Stimulated activated CD8-positive, alpha-beta memory T cell treated with anti-CD3 and anti-CD28 coated beads, Interleukin-12 subunit alpha, Interleukin-12 subunit beta, amount 100 ng/mL, for 24 hours (primary cell): ENCODE measurements around the gene WDR48.

ENCODE experiments used
- DNase-seq: peaks from one replicate; pipeline ENCODE4 v3.0.0-alpha.2; 2020; ENCODE audit errors: extremely low read depth

Gene WDR48

GRCh38 chr3:39102504-39103323 is 50.9 kb downstream of the WDR48 start:
- DNase-seq, result no peak

- DNase-seq, result no peak
These were observed 51.5 kb downstream of the WDR48 start for GRCh38 chr3:39103324-39103693.

DNA sequence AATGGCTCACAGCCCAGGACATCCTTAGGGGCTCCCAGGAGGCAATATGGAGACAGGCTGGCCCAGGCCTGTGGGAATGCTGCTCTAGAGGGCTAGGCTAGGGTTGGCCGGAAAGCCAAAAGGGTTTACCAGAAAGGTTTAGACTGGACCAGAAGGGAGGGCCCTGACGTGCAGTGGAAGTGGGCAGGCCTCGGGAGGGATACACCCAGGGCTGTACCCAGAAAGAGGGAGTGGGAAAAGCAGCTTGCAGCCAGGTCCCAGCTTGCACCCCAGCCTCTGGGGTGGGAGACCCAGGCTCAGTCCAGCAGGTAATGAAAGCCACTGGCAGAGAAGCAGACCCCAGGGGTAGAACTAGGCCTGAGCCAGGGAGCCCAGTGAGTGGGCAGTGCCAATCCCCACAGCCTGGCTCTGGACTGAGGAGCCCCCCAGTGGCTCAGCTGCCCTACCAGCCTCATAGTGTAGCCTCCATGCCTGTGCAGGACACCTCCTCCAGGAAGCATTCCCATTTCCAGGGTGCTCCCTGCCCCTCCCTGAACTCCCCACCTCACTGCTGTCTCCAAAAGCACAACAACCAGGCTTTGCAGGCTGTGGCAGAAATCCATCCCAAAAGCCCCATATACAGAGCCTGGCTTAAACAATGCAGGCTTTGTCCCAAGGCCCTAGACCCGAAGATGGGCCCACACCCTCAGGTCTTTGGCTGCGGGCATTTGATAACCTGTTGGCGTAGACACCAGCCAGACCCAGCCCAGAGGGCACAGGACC is 52.2 kb downstream of the WDR48 start:
- DNase-seq, result no peak

- DNase-seq, result no peak
These were observed 53.3 kb downstream of the WDR48 start for GRCh38 chr3:39104961-39105686.

GRCh38 chr3:39105687-39106063 is 53.9 kb downstream of the WDR48 start:
- DNase-seq, result no peak

DNA sequence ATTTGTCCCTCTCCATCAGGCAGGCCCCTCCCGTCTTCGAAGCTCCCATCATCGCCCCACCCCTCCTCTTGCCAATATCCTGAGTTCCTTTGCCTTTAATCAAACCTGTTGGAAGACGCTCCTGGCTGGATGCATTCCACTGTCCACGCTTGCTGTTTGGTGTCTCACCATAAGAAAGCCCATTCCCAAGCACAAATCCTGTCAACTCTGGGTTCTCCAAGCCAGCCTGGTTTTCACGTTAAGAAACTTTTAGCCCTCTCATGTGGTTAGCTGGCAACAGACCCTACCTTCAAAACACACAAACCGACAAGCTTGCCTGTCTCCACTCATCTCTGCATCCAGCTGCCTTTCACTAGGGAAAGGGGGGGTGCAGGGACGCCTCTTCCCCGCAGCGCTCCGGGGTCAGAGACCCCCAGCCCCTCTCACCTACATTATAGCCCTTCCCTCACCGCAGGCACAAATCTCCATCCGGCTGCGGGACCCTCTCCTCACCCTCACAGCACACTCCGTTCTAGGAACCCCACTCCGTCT is 54.5 kb downstream of the WDR48 start:
- DNase-seq, result no peak

DNA sequence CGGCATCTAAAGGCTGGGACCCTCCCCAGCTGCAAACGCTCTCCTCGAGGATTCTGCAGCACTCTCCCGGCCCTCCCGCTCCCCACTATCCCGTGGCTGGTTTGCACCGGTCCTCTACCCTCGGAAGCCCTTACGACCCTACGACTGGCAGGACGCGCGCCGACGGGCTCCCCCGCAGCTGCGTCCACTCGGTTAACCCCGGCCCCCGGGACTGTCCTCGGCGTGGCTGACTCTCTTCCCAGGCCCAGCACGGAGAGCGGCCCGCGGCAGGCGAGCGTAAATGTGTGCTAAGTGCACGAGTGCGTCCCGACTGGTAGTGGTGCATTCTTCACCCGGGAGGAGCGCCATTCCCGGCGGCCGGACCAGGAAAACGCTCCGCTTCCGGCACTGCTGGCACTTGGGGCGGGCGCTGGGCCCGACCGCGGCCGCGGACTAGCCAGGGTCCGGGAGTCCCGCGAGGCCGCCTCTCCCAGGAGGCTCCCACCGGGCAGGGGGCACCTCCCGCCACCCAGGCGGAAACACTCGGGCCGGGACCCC is 55.1 kb downstream of the WDR48 start:
- no peak for DNase-seq

DNA sequence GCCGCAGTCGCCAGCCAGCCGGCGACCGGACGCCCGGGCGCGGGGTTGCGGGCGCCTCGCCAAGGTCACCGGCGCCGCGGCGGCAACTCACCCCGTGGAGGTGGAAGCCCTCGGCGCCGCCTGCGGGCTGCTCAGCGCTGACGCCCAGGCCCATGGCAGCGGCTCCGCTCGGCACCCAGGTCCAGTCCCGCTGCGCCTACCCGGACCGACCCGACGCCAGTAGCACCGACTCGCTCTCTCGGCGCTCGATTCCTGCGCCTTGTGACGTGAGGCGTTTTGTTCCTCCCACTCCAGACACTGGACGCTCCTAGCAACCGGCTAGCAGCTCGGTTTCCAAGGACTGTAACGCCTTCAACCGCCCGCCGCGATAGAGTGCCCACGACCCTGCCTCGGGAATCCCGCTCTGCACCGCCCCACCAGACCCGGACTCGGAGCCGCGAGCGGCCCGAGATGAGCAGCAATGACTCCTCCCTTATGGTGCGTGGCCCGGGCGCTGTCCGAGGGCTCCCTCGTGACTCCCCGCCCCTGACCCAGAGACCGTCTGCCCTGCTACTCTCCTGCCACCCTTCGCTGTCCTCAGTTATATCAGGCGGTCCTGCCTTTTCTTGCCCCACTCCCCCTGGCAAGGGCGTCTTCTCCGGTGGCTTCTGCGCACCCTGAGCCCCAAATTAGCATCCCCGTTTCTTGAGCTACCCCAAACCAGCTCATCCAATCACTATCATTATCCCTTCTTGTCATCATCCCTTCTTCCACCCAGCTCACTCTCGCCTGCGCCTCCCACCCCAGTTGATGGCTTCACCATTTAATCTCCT is 55.8 kb downstream of the WDR48 start, which contains the start of the genes GORASP1 and TTC21A:
Gene GORASP1, minus strand, starts transcription at position 240 of the 812 bp plus-strand sequence. Its CDS starts 86 bp downstream, at position 154.
Gene TTC21A, plus strand, starts transcription at position 293 of the 812 bp plus-strand sequence. Its CDS starts 158 bp downstream, at position 451.
- DNase-seq, result no peak

DNA sequence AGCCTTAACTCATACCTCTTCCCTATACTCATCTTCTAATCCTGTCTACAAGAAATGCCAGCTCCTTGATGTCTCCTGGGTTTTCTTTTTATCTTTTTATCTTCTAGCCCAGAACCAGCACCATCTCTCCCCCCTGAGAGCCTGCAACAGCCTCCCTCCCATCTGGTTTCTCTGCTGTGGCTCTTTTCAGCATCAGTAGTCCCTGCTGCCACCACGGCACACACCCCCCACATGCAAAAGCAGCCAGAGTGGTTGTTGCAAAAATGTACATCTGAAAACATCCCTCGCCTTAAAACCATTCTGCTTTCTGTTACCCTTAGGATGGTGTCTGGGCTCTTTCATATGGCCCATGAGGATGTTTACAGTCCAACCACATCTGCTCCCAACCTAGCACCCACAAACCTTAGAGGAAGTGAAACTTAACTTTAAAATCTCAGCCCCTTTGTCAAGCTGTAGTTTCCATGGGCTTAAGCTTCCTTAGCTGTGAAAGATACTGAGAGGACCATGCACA is 56.4 kb downstream of the WDR48 start:
- no peak for DNase-seq

DNA sequence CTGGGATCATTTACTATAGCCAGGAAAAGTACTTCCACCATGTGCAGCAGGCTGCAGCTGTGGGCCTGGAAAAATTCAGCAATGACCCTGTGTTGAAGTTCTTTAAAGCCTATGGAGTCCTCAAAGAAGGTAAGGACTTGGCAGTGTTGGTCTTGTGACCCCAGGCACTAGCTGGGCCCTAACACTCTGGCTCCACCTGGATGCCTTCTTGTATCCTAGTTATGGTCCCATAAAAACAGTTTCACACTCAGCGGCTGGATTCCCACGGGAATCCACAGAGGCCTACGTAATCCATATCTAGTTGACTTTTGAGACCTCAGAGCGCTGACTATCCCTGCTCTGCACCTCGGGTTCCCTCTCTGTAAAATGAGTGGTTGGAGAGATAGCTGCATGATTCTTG is 57.3 kb downstream of the WDR48 start:
- no peak for DNase-seq

- DNase-seq, result no peak
These were observed 58.3 kb downstream of the WDR48 start for GRCh38 chr3:39110041-39110639.

- no peak for DNase-seq
These were observed 60.3 kb downstream of the WDR48 start for GRCh38 chr3:39112113-39112512.

DNA sequence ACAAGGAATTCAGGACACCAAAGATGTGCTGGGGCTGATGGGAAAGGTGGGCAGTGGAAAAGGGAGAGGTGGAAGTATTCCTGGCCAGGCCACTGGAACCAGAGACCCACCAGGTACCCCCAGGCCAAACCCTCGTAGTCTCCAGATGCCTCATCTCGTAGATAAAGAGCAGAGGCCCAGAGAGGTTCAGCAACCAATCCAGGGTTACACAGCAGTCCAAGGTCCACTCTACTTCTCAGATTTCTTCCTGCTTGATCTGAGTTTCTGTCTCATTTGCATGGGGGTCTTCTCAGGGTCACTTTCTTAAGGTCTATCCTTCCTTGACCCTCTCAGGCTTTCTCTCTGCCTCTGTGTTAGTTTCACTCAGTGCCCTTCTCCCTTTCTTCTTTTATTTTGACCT is 60.7 kb downstream of the WDR48 start:
- no peak for DNase-seq

DNA sequence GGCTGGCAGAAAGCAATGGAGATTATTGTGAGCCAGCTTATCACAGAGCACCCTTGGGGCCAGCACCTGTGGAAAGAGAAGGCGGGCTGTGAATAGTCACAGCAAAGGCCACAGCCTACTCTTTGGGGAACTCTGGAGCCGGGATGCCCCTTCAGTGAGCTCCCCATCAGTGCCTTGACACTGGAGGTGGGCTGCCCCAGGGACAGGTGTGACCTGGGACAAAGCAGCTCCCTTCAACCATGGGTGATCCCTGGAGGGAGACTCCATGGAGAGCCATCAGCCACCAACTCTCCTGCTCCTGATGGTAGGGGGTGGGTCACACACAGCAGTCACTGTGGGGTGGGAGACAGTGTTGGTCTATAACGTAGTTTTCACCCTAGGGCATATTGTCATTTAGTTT is 61.5 kb downstream of the WDR48 start:
- DNase-seq, result no peak

DNA sequence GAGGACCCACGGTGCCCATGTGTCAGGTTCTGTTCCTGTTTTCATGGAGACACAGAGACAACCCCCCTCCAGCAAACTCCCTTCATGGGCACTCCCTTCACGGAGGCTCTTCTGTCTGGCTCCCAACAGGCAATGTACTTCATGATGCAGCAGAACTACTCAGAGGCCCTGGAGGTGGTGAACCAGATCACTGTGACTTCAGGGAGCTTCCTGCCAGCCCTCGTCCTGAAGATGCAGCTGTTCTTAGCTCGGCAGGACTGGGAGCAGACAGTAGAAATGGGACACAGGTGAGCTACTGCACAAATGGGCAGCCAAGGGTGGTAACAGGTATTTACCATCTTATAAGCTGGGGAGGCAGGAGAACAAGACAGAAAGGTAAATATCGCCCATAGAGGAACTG is 62.6 kb downstream of the WDR48 start:
- DNase-seq, result no peak

GRCh38 chr3:39115870-39116269 is 64.1 kb downstream of the WDR48 start:
- no peak for DNase-seq

GRCh38 chr3:39118079-39118478 is 66.3 kb downstream of the WDR48 start:
- DNase-seq, result no peak

DNA sequence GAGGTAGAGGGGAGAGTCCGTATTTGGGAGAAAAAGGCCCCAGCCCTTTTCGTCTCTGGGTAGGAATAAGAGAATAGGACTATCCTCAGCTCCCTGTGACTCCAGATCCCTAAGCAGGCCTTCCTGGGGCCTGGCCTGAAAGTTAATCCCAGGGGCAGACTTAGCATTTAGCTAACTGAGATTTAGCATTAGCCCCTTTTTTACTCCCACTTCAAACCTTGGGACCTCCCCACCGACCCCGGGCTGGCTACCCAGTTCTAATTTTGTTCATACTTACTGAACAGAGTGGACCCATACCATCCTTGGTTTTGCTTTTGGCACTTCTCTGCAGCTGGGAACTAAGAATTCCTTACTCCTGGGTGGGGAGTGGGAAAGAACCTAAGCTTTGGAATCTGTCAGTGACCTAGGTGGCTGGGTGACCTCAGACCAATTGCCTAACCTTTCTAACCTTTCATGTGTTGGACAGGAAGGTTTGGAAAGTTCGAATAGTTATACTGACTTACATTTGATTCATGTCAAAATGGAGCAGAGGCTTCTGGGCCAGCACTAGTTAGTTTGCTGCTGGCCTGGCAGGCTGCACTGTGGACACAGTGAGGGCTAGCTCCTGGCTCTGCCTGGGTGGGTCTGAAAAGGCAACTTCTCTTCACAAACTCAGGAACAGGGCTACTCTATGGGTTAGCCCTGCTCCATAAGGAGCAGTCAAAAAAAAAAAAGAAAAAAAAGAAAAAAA is 67.3 kb downstream of the WDR48 start:
- no peak for DNase-seq

- DNase-seq, result no peak
These were observed 69.8 kb downstream of the WDR48 start for GRCh38 chr3:39121621-39122020.

DNA sequence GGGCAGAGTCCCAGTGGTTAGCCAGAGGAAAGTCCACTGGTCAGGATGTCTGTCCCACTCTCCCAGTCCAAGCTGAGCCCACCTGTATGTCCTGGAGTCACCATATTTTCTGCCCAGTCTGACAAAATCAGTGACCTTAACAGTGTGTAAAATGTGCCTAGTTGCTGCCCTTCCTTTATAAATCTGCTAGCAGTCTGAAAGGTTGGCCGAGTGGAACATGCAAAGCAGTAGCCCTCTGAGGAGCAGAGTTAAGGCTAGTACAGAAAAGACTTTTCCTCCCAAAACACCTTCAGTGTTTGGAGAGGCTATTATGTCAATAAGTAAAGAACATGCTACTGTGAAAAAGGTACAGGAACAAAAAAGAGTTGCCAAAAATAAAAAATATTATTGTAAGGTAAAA is 71.0 kb downstream of the WDR48 start:
- no peak for DNase-seq
